GM21825 (cell line): ENCODE measurements around the gene ZNF346.
A peak's percentile ranks its signal among the peaks of the same experiment; 100 is the strongest.
"Not testable (repeated sequence)": the region's sequence is repeated elsewhere in the genome, so short reads cannot be mapped to it uniquely, and the experiment has no call there.

Source experiments
- ATAC-seq: cut with Tn5 transposase; IDR thresholded peaks from one replicate; pipeline ENCODE4 v1.9.1; 2021; ENCODE audit warnings: mild to moderate bottlenecking, moderate library complexity; ENCODE audit not compliant: unreplicated experiment

ZNF346 gene, protein sequence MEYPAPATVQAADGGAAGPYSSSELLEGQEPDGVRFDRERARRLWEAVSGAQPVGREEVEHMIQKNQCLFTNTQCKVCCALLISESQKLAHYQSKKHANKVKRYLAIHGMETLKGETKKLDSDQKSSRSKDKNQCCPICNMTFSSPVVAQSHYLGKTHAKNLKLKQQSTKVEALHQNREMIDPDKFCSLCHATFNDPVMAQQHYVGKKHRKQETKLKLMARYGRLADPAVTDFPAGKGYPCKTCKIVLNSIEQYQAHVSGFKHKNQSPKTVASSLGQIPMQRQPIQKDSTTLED

DNA sequence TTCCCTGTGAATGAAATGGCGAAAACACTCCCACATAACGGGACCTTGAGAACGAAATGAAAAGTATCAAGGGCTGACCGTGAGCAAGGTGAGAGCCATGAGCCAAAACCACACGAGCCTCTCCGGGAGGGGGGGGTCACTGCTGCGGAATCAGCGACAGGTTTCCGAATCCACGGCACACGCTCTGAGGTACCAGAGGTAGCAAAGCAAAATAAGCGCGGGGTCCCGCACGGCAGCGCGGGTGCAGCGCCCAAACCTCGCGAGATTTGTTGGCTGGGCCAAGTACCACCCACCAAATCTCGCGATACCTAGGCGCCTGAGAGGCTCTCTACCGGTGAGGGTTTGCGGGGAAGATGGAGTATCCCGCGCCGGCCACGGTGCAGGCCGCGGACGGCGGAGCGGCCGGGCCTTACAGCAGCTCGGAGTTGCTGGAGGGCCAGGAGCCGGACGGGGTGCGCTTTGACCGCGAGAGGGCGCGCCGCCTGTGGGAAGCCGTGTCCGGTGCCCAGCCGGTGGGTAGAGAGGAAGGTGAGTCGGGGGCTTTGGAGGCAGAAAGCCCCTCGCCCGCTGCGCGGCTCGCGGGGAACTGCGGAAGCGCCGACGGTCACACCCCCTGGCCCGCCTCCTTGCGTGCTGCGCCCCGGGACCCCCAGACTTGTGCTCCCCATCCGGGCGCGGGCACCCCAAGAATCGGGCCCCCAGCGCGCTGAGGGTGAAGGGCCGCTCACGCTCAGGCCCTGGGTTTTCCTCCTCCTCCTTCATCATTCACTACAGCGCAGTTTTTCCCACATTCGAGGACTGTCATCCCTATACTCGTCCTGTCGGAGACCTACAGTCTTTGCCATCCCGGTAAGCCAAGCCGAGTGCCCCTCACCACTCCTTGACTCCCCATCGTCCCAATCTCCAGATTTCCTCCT, at the start of gene ZNF346:
TSS of gene ZNF346 (plus strand) at position 311 of the 917 bp plus-strand sequence. CDS start at position 354, 43 bp downstream.
- ATAC-seq = peak; percentile 91

DNA sequence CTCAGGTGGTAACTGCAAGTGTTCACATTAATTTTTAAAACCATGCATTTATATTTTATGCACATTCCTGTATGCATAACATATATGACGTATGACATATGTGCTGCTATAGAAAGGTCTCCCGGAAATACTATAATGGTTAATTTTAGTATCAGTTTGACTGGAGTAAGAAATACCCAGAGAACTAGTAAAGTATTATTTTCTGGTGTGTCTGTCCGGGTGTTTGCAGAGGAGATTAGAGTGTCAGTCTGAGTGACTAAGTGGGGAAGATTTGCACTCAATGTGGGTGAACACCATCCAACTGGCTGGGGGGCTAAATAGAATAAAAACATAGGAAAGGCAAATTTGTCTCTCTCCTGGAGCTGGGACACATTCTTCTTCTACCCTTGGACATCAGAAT, 42.8 kb upstream of the ZNF346 start:
- ATAC-seq = no peak

DNA sequence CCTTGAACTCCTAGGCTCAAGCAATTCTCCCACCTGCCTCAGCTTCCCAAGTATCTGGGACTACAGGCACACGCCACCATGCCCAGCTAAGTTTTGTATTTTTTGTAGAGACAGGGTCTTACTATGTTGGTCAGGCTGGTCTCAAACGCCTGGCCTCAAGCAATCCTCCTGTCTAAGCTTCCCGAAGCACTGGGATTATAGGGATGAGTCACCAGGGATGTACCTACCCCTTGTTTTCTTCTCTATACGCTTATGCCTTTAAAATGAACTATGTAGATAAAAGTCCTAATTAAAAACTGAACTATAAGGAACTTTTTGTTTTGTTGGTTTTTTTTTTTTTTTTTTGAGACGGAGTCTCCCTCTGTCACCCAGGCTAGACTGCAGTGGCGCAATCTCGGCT, 41.7 kb upstream of the ZNF346 start:
- no peak for ATAC-seq

DNA sequence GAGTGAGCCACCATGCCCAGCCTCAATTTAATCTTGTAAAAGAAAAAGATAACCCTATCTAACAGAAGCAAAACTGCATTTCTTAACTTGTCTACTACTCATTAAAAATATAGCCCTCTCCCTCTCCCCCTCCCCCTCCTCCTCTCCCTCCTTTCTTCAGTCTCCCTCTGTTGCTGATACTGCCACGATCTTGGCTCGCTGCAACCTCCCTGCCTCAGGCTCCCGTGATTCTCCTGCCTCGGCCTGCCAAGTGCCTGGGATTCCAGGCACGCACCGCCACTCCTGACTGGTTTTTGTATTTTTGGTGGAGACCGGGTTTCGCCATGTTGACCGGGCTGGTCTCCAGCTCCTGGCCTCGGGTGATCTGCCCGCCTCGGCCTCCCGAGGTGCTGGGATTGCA, 39.4 kb upstream of the ZNF346 start:
- not testable (repeated sequence) for ATAC-seq

DNA sequence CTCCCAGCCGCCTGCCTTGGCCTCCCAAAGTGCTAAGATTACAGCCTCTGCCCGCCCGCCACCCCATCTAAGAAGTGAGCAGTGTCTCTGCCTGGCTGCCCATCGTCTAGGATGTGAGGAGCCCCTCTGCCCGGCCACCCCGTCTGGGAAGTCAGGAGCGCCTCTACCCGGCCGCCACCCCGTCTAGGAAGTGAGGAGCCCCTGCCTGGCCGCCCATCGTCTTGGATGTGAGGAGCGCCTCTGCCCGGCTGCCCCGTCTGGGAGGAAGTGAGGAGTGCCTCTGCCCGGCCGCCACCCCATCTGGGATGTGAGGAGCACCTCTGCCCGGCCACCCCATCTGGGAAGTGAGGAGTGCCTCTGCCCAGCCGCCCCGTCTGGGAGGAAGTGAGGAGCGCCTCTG, 38.9 kb upstream of the ZNF346 start:
- ATAC-seq = not testable (repeated sequence)

DNA sequence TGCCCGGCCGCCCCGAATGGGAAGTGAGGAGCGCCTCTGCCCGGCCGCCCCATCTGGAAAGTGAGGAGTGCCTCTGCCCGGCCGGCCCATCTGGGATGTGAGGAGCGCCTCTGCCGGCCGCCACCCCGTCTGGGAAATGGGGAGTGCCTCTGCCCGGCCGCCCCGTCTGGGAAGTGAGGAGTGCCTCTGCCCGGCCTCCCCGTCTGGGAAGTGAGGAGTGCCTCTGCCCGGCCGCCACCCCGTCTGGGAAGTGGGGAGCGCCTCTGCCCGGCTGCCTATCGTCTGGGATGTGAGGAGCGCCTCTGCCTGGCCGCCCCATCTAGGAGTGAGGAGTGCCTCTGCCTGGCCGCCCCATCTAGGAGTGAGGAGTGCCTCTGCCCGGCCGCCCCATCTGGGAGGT, 38.3 kb upstream of the ZNF346 start:
- not testable (repeated sequence) for ATAC-seq

DNA sequence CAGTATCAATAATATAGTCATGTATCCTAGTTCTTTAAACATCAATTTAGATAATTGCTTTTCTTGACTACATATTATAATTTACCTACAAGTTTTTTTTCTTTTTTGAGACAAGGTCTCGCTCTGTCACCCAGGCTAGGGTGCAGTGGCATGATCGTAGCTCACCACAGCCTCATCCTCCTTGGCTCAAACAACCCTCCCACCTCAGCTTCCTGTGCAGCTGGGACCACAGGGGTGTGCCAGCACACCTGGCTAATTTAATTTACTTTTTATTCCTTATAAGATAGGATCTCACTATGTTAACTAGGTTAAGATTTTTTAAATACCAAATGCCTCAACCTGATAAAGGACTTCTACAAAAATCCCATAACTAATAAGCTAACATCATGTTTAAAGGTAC, 37.0 kb upstream of the ZNF346 start:
- ATAC-seq = peak; percentile 84

DNA sequence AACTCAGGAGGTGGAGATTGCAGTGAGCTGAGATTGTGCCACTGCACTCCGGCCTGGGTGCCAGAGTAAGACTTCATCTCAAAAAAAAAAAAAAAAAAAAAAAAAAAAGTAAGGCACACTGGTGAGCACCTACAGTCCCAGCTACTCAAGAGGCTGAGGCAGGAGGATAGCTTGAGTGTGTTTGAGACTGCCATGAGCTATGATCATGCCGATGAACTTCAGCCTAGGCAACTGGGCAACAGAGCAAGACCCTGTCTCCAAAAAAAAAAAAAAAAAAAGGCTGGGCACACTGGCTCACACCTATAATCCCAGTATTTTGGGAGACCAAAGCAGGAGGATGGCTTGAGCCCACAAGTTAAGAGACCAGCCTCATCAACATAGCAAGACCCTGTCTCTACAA, 36.2 kb upstream of the ZNF346 start:
- no peak for ATAC-seq

DNA sequence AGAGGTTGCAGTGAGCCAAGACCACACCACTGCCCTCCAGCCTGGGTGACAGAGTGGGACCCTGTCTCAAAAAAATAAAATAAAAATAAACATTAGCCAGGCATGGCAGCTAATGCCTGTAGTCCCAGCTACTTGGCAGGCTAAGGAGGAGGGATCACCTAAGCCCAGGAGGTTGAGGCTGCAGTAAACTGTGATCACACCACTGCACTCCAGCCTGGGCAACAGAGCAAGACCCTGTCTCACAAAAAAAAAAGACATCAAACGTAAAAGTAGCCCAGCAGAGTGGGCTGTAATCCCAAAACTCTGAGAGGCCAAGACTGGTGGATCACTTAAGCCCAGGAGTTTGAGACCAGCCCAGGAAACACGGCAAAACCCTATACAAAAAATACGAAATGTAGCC, 34.9 kb upstream of the ZNF346 start:
- ATAC-seq = no peak

DNA sequence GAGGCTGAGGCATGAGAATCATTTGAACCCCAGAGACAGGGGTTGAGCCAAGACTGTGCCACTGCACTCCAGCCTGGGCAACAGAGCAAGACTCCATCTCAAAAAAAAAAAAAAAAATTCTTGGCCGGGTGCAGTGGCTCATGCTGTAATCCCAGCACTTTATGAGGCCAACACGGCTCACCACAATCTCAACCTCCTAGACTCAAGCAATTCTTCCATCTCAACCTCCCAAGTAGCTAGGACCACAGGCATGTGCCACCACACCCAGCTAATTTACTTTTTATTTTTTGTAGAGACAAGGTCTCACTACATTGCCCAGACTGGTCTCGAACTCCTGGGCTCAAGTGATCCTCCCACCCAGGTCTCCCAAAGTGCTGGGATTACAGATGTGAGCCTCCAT, 29.4 kb upstream of the ZNF346 start:
- ATAC-seq = not testable (repeated sequence)

DNA sequence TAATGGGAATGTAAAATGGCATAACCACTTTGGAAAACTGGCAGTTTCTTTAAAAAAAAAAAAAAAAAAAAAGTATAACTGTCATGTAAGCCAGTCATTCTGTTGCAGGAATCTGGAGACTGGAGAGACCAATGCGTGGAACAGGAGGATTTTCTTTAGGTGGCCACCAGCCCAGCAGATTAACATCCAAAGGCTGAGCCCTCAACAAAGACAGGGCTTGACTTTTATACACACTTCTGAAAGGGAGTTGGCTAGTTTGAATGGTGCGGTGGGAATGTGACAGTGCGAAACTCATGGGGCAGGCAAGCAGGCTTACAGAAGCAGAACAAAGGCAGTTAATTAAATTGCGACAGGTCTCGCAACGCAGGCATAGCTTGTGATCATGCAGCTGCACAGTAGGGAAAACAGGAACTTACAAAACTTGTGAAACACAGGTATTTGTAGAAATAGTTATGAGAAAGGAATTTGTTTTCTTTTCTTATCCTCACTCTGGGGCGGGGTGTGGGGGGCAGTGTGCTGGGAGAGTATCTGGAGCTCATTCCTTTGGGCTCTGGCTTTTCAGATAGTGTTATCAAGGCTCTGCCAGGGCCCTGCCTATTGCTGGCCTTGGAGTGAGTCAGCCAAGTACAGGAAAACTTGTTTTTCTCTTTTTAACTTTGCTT, 27.9 kb upstream of the ZNF346 start:
- ATAC-seq = no peak

DNA sequence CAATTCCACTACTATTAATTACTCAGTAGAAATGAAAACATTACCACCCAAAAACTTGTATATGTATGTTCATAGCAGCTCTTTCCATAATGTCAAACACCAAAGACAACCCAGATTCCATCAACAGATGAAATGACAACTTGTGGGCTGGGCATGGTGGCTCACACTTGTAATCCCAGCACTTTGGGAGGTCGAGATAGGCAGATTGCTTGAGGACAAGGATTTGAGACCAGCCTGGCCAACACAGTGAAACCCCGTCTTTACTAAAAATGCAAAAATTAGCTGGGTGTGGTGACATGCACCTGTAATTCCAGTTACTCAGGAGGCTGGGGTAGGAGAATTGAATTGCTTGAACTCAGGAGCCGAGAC, 27.4 kb upstream of the ZNF346 start:
- ATAC-seq = no peak

DNA sequence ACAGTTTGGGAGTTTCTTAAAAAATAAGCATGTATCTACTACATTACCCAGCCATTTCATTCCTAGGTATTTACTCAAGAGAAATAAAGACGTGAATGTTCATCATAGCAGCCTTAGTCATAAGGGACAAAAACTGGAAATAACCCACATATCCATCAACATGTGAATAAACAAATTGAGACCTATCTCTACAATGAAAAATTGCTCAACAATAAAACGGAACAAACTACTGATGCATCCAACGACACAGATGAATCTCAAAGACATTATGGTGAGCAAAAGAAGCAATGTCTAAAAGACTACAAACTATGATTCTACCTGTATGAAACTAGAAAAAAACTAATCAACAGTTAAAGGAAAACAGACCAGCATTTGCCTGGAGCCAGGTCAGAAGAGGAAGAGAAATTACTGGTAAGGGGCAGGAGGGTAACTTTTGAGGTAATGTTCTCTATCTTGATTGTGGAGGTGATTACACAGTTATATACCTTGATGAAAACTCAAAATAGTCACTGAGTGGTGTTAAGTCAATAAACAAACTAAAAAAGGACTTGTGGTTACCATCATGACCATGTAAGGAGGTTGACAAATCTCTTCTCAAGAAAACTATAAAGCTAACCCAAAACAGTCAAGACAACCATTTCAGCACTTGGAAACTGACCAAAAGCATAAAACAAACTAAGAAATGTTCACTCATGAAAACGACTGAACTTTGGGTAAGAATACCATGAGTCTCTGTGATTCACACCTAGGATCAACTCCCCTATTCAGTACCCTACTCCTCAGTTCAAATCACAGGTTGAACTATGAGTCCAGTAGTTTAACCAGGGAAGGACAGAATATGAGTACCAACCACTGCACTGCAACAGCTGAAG, 26.4 kb upstream of the ZNF346 start:
- peak; percentile 42 for ATAC-seq

DNA sequence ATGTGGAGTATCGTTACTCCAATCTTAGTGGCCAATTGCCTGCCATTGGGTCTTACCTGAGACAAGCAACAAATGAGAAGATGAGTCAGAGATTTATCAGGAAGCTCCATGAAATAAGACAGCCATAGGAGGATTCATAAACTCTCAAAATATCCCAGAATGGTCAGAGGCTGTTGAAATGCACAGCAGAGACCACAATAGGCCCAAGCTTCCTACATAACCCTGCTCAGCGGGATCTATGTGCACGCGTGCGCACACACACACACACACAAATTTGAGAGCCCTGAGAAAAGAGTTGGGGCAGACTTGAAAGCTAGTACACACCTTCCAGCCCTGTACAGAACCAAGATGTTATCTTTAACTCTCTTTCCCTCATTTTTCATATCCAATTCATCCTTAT, 25.7 kb upstream of the ZNF346 start:
- ATAC-seq = no peak

DNA sequence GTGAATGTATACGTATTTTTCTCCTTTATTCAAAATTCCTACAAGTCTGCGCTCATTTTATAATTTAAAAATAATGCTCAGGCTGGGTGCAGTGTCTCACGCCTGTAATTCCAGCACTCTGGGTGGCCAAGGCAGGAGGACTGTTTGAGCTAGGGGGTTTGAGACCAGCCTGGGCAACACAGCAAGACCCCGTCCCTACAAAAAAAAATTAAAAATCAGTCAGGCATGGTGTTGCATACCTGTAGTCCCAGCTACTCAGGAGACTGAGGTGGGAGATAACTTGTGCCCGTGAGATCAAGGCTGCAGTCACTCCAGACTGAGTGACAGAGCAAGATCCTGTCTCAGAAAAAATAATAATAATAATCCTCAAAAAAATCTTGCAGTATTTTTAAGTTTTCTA, 23.7 kb upstream of the ZNF346 start:
- ATAC-seq = no peak

DNA sequence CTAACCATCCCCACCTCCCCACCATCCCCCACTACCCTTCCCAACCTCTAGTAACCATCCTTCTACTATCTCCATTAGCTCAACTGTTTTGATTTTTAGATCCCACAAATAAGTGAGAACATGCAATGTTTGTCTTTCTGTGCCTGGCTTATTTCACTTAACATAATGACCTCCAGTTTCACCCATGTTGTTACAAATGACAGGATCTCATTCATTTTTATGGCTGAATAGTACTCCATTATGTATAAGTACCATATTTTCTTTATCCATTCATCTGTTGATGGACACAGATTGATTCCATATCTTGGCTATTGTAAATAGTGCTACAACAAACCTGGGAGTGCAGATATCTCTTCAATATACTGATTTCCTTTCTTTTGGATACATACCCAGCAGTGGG, 23.0 kb upstream of the ZNF346 start:
- not testable (repeated sequence) for ATAC-seq

DNA sequence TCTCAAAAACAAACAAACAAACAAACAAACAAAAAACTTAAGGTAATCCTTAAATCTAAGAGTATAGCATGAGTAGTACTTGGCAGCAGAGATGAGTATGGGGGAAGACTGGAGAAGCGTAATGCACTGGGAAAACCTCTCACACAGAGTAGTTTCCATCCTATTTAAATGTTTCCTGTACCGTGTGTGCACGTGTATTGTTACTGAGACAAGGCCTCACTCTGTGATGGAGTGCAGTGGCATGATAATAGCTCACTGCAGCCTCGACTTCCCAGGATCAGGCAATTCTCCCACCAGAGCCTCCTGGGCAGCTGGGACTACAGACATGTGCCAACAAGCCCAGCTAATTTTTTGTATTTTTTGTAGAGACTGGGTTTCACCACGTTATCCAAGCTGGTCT, 18.8 kb upstream of the ZNF346 start:
- no peak for ATAC-seq

DNA sequence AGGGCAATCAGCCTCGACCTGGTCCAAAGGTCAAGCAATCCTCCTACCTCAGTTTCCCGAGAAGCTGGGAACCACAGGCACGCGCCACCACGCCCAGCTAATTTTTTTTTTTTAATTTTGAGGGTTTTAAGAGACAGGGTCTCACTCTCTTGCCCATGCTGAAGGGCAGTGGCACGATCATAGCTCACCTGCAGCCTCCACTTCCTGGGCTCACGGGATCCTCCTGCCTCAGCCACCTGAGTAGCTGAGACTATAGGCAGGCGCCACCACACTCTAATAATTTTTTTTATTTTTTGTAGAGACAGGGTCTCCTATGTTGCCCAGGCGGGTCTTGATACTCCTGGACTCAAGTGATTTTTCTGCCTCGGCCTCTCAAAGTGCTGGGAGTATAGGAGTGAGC, 17.5 kb upstream of the ZNF346 start:
- no peak for ATAC-seq

DNA sequence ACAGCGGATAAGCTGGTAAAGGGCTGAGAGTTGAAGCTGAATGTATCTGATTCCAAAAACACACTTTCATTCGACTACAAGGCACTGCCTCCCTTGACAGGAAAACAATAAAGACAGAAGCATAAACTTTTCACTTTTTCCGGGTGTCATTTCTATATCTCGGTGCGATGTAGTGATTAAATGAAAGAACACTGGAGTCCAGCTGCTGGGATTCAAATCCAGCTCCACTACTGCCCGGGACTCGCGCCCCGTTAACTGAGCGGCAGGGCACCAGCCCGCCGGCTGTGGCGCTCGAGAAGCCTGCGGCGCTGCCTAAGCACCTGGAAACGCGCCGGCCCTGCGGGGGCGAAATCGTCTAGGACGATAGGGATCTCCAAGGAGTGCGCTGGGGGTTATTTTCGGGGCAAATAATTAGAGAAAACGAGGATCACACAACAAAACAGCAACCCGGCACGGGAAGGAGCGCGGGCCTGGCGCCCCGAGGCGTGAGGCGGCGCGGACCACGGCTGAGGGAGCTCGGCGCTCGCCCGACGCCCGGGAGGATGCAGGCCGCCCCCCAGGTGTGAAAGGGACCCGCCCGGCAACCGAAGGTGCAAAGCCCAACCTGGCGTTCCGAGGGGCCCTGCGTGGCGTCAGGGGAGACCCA, 16.8 kb upstream of the ZNF346 start:
- peak; percentile 67 for ATAC-seq

DNA sequence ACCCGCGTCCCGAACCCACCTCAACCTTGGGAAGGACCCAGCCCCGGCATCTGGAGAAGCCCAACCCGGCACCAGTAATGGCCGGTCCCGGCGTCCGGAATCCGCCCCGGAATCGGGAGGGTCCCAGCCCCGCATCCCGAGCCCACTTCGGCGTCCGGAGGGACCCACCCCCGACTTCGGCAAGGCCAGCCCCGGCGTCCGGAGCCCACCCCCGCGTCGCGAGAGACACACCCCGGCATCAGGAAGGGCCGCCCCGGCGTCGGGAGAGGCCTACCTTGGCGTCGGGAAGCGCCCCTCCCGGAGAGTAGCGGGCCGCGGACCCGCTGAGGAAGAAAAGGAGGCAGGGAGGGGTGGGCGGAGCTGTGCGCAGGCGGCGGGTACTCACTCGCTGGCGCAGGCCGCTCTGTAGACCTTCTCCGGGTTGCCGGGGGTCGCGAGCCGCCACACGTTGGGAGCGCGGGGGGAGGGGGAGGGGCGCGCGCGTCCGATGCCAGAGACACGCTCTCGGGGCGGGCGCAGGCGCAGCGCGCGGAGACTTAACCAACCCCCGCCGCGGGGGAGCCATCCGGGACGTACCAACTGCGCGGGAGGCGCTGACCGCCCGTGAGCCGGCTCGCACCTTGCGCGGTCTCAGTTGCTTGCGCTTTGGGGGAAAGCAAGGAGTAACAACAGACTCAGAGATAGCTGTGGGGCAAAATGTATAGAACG, 16.1 kb upstream of the ZNF346 start, which contains the start of gene UIMC1:
TSS of gene UIMC1 (minus strand) at position 515 of the 708 bp plus-strand sequence. CDS start 24,164 bp downstream, outside the sequence.
- ATAC-seq = peak; percentile 64
